GM21526 (cell line): ENCODE results near the gene KIAA0232.
"Not testable (repeated sequence)": the region's sequence is repeated elsewhere in the genome, so short reads cannot be mapped to it uniquely, and the experiment has no call there.

Experiments
- ATAC-seq: cut with Tn5 transposase; IDR thresholded peaks from one replicate; pipeline ENCODE4 v1.9.1; 2021; ENCODE audit warnings: moderate library complexity; ENCODE audit not compliant: unreplicated experiment, low FRiP score

KIAA0232 gene

GRCh38 chr4:6753891-6754290 is 28.6 kb upstream of the KIAA0232 start:
- no peak for ATAC-seq

DNA sequence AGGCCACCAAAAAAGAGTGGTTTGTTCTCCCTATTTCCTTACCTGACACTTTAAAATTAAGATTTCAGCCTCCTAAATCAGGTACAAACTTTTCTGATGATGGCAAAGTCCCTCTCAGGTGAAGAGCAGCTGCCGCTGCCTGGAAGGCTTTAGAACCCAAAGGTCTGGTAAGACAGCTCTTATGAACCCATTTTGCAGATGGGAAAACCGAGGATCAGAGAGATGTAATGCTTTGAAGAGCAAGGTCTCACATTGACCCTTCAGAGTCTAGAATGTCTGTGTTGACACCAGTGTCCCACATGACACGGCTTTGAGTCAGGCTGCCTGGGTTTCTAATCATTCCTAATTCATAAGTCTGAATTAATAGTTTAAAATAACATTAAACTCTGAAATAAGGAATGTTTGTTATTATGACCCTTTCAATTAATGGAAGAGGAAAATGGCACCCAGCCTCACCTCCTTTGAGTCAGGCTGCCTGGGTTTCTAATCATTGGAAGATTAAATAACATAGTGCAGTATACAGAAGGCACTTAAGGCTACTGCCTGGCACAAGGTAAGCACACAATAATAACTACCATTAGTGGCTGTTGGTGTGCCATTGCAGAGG is 27.9 kb upstream of the KIAA0232 start:
- ATAC-seq = no peak

- ATAC-seq = no peak
These were observed 27.3 kb upstream of the KIAA0232 start for GRCh38 chr4:6755088-6755753.

DNA sequence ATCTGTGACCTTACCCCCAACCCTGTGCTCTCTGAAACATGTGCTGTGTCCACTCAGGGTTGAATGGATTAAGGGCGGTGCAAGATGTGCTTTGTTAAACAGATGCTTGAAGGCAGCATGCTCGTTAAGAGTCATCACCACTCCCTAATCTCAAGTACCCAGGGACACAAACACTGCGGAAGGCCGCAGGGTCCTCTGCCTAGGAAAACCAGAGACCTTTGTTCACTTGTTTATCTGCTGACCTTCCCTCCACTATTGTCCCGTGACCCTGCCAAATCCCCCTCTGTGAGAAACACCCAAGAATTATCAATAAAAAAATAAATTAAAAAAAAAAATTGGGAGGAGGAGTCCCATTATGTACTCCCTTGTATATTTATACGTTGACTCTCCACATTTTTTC is 26.2 kb upstream of the KIAA0232 start:
- not testable (repeated sequence) for ATAC-seq

DNA sequence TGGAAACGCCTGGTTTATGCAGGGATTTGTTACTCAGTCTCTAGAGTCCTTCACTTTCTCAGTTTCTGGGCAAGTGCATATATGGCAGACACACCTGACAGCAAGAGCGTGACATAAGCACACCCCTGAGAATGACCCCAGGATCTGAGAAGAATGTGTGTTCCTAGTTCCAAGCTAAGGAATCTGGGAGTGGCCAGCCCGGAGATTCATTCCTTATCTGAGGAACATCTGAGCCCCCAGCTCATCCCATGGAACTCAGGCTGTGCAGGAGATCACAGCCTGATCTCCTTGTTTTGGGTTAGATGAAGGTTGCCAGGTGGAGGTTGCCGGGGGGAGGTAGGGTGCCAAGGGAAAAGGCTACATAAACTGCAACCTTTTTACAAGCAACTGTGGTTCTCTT is 23.8 kb upstream of the KIAA0232 start:
- no peak for ATAC-seq

GRCh38 chr4:6760865-6761264 is 21.7 kb upstream of the KIAA0232 start:
- ATAC-seq = no peak

- ATAC-seq = no peak
These were observed 20.6 kb upstream of the KIAA0232 start for GRCh38 chr4:6761649-6762615.

DNA sequence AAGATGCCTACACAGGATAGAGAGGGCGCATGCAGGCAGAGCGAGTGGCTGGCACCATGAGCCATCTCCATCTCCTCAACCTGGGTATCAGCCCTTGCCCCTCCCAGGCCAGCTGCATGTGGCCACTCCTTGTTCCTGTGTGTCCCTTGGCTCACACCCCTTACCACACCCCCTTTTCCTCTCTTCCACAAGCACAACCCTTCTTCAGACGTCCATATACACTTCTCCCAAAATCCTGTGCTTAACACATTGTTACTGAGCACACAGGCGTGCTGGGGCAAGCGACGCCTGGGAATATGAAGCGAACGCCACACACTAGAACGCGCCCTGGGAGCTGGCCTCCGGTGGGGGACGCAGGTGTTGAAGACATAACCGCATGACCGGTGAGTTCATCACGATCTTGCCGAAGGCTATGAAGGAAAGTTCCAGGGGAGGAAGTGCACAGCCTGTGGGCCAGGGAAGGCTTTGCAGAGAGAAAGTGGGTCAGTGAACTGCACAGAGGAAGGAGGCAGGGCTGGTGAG is 19.1 kb upstream of the KIAA0232 start:
- ATAC-seq = no peak

- no peak for ATAC-seq
These were observed 17.4 kb upstream of the KIAA0232 start for GRCh38 chr4:6764976-6765620.

DNA sequence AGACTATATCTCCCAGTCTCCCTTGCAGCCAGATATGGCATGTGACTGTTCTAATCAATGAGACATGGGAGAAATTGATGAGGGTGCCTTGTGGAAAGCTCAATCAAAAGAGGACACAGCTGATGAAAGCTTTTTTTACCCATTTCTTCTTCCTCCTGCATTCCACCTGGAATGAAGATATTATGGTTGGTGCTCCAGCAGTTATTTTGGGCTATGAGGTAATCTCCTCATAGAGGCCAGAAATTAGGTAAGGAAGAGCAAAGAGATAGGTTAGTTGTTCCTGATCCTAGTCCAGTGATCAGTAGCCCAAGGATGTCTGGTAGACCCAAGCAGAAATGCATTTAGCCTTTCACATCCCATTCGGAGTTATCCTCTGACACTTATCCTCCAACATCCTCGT is 16.8 kb upstream of the KIAA0232 start:
- no peak for ATAC-seq

DNA sequence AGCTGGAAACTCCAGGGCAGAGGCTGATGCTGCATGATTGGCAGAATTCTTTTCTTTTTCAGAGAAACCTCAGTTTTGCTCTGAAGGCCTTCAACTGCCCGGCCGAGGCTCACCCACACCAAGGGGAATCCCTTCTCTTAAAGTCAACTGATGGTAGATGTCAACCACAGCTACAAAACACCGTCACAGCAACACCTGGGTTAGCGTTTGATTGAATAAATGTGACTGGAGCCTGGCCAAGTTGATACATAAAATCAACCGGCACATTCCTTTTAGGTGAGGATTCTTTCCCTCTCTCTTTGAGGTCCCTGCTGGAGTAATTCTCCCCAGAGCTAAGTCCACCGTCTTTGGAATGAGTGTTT is 15.2 kb upstream of the KIAA0232 start:
- ATAC-seq = no peak

GRCh38 chr4:6767748-6768538 is 14.6 kb upstream of the KIAA0232 start:
- ATAC-seq = no peak

- no peak for ATAC-seq
These were observed 14.0 kb upstream of the KIAA0232 start for GRCh38 chr4:6768539-6768905.

GRCh38 chr4:6769233-6769988 is 13.1 kb upstream of the KIAA0232 start:
- ATAC-seq = no peak

DNA sequence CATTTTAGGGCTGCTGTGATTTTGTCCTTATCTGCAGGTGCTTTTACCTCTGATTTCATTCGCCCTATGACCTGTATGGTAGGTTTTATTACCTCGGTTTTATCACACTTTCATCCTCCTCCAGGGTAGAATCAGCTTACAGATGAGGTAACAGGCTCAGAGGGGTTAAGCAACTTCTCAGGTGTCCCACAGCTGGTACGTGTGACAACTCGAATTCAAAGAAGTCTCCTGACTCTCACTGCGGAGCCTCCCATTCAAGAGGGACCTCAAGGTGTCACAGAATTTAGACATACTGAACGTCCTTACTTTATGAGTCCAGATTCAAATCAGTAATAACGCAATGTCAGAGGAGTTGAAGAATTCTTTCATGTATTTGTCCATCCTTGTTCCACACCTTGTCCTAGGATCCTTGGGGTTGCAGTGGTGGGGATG is 12.5 kb upstream of the KIAA0232 start:
- no peak for ATAC-seq

- no peak for ATAC-seq
These were observed 11.8 kb upstream of the KIAA0232 start for GRCh38 chr4:6770581-6771228.

DNA sequence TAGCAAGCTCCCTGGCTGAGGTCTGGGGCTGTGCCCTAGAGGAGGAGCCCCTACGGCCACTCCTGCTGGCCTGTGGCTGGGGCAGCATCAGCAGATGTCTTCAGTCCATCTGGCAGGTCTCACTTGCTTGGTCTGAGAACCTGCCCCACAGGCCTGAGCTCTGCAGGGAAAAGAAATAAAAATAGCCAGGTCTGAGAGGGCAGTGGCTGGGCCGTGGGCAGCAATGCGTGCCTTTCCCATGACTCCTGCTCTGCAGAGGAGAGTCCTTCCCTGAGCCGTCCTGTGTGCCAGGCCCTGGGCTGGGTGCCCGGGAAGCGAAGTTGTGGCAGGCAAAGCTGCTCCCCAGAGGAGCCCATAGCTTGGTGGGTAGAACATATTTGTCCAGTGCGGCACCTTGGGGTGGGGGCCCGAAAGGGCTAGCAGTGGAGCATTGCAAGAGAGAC is 11.3 kb upstream of the KIAA0232 start:
- no peak for ATAC-seq

- no peak for ATAC-seq
These were observed 10.2 kb upstream of the KIAA0232 start for GRCh38 chr4:6772223-6772928.
